ENCODE data around the gene AHCYL1. TPM values are rescaled to one million over a fixed set of nuclear protein-coding genes. Genes with fewer than 3 reads are reported as not detected.

Gene AHCYL1
- total and polyA plus RNA-seq, 2 of the 8 experiments (the other 6 are each of a cell fraction or from before 2014, with no cell fraction given): 64.5 to 95.9 TPM

- Histone ChIP-seq H3K27ac (ENCODE audit: low read depth, low read length) (no peak overlapping the region), H3K18ac (ENCODE audit: extremely low read depth, low read length) (no peak overlapping the region), H3K4me2 (ENCODE audit: insufficient read depth in 1 of 2, low read depth in 2 of 2, low read length in 2 of 2) (no peak overlapping the region), H3K79me2 (ENCODE audit: control insufficient read depth in 1 of 2, insufficient read depth in 2 of 2, low read length in 2 of 2) (no peaks in the 10 kb centered on the region), H3K36me3 (ENCODE audit: control insufficient read depth in 2 of 4, insufficient read depth in 4 of 4, low read length in 3 of 4) (peaks cover 0 to 8% (median 0%) of the 10 kb centered on the region in 4 experiments; a peak in 3 of 8 replicates), H3K9me3 (ENCODE audit: insufficient read depth in 2 of 2, low read depth in 1 of 2, low read length in 1 of 2) (no peaks in the 10 kb centered on the region; a peak in 1 of 4 replicates), H3K23ac (ENCODE audit: insufficient read length) (no peak overlapping the region), H3K9ac (replicated peaks in 1 of 4; ENCODE audit: extremely low read depth in 1 of 4, low read depth in 3 of 4, low read length in 3 of 4) (no peak overlapping the region), H4K8ac (ENCODE audit: extremely low read depth, insufficient read depth, low read length) (no peak overlapping the region), H2BK5ac (ENCODE audit: low read depth, low read length) (no peak overlapping the region), H3K56ac (replicated peaks; ENCODE audit: insufficient read length, low read depth, low read length) (no peak overlapping the region), H2AK5ac (ENCODE audit: low read depth, low read length) (no peak overlapping the region), H3K79me1 (ENCODE audit: low read depth, low read length) (no peaks in the 10 kb centered on the region), H4K5ac (ENCODE audit: insufficient read length, low read depth, low read length) (no peak overlapping the region), H4K20me1 (replicated peaks in 1 of 2; ENCODE audit: control insufficient read depth in 1 of 2, insufficient read depth in 2 of 2, low read length in 2 of 2) (peaks cover 7 to 8% of the 10 kb centered on the region in 2 experiments), H3K14ac (ENCODE audit: insufficient read length) (no peak overlapping the region), H4K91ac (replicated peaks; ENCODE audit: insufficient read length, low read length) (no peak overlapping the region), H2AFZ (ENCODE audit: low read length) (no peak overlapping the region), H3K27me3 (replicated peaks in 1 of 4; ENCODE audit: control insufficient read depth in 3 of 4, extremely low read depth in 1 of 4, insufficient read depth in 3 of 4, low read length in 3 of 4) (peaks cover 51 to 65% (median 58%) of the 10 kb centered on the region in 4 experiments), H2BK15ac (ENCODE audit: low read length) (no peak overlapping the region), H3K23me2 (ENCODE audit: low read depth, low read length) (peaks cover 7% of the 10 kb centered on the region; the same call in 1 of the 2 replicates), H2BK12ac (ENCODE audit: low read depth, low read length) (no peak overlapping the region), H3K4me1 (replicated peaks in 1 of 4; ENCODE audit: control insufficient read depth in 3 of 4, insufficient read depth in 4 of 4, low read length in 3 of 4) (peaks cover under 1 to 28% (median 15%) of the 10 kb centered on the region in 4 experiments; a peak in 6 of 7 replicates), H3K4me3 (ENCODE audit: extremely low read depth in 1 of 4, insufficient read depth in 2 of 4, low read depth in 3 of 4, low read length in 4 of 4) (no peak overlapping the region), H3K4ac (replicated peaks; ENCODE audit: insufficient read length, low read depth, low read length) (no peak overlapping the region), H2BK120ac (replicated peaks; ENCODE audit: low read depth, low read length) (no peak overlapping the region), H2BK20ac (ENCODE audit: low read length) (no peak overlapping the region)
- POLR2A ChIA-PET (ENCODE audit: partially characterized antibody): interaction anchor here (0.8 to 1.9 kb wide), 4 partner anchors 9 to 39 kb away, joined by 3 to 7 read pairs (median 4); no protein-coding TSS in a partner anchor
- CTCF ChIA-PET (ENCODE audit: partially characterized antibody): interaction anchor here (0.9 to 52.4 kb wide), 8 partner anchors 12 to 394 kb away, joined by 3 to 1450 read pairs (median 5); partner anchors contain the start of genes ALX3 and STRIP1
- DNase-seq (ENCODE audit: low read depth in 1 of 2, low spot score in 2 of 2) (no peak), FAIRE-seq (no peak)
- 84% methylated on average over 5 of the region's 5 CpGs; no CpG with 5 or more reads in 1 of the 2 experiments for WGBS, 2 experiments (ENCODE audit: extremely low coverage in 1 of 2, insufficient coverage in 1 of 2, insufficient read length in 1 of 2, insufficient replicate concordance in 2 of 2, low coverage in 1 of 2, low lambda C conversion rate in 2 of 2, missing lambda C conversion rate in 1 of 2)
- TF ChIP-seq SAP30 (IDR thresholded peaks at IDR 0.05; ENCODE audit: insufficient read depth, insufficient replicate concordance, low read length): no peak
- no peak for TF ChIP-seq CHD2 (IDR thresholded peaks at IDR 0.05; ENCODE audit: low read length)
- no peak for TF ChIP-seq HDAC6 (IDR thresholded peaks at IDR 0.05; ENCODE audit: low read depth, low read length)
- TF ChIP-seq RAD21 (IDR thresholded peaks at IDR 0.05 in 1 of 2, conservative IDR thresholded peaks at IDR 0.05 in 1 of 2; ENCODE audit: low read depth in 2 of 2, low read length in 2 of 2): no peak
- TF ChIP-seq SP1 (IDR thresholded peaks at IDR 0.05; ENCODE audit: low read depth, low read length): no peak
- TF ChIP-seq SIN3A (conservative IDR thresholded peaks at IDR 0.05 in 1 of 2, IDR thresholded peaks at IDR 0.05 in 1 of 2; ENCODE audit: low read depth in 1 of 2, low read length in 2 of 2): no peak
- no peak for TF ChIP-seq ATF3 (IDR thresholded peaks at IDR 0.05; ENCODE audit: insufficient read depth, low read depth, low read length)
- TF ChIP-seq PHF8 (conservative IDR thresholded peaks at IDR 0.05; ENCODE audit: low read depth, low read length): no peak
- no peak for TF ChIP-seq BACH1 (IDR thresholded peaks at IDR 0.05; ENCODE audit: low read length)
- TF ChIP-seq FOSL1 (IDR thresholded peaks at IDR 0.05; ENCODE audit: insufficient read depth, low read depth, low read length): no peak
- no peak for TF ChIP-seq RBBP5 (IDR thresholded peaks at IDR 0.05; ENCODE audit: borderline replicate concordance, low read depth, low read length)
- TF ChIP-seq CBX8 (IDR thresholded peaks at IDR 0.05; ENCODE audit: borderline replicate concordance, low read depth, low read length): no peak
Observed at GRCh38 chr1:110065841-110066240, 81.3 kb downstream of the AHCYL1 start.

Data from H1 (cell line).